GM23248 (cell line): ENCODE results near the gene HOXC10. TPM values are rescaled to one million over a fixed set of nuclear protein-coding genes. Genes with fewer than 3 reads are reported as not detected.

Experiments
- DNase-seq: peaks from one replicate; pipeline ENCODE4 v3.0.0-alpha.2; 2015
- H2AFZ ChIP-seq: fragments of 200-600 bp; sonication (generic); 2 replicates; pipeline ENCODE4 v1.6.1; 2016; ENCODE audit warnings: antibody characterized with exemption
- H3F3A ChIP-seq: fragments of 200-600 bp; sonication (generic); 2 replicates; pipeline ENCODE4 v1.6.1; 2016; ENCODE audit warnings: mild to moderate bottlenecking, antibody characterized with exemption, mixed run types; ENCODE audit not compliant: insufficient read depth
- H3K27ac ChIP-seq: fragments of 200-600 bp; sonication (generic); 2 replicates; pipeline ENCODE4 v1.5.1; 2016; ENCODE audit warnings: mild to moderate bottlenecking
- H3K27me3 ChIP-seq: fragments of 200-600 bp; sonication (generic); replicated peaks from 2 replicates; pipeline ENCODE4 v1.6.1; 2016; ENCODE audit warnings: mild to moderate bottlenecking; ENCODE audit not compliant: insufficient read depth
- H3K36me3 ChIP-seq: fragments of 200-600 bp; sonication (generic); 2 replicates; pipeline ENCODE4 v1.6.1; 2016; ENCODE audit warnings: low read depth, mild to moderate bottlenecking
- H3K4me1 ChIP-seq: fragments of 200-600 bp; sonication (generic); 2 replicates; pipeline ENCODE4 v1.6.1; 2016; ENCODE audit warnings: mild to moderate bottlenecking; ENCODE audit not compliant: insufficient read depth
- H3K4me2 ChIP-seq: fragments of 200-600 bp; sonication (generic); one replicate; pipeline ENCODE4 v1.6.1; 2016; ENCODE audit warnings: mild to moderate bottlenecking; ENCODE audit not compliant: unreplicated experiment
- H3K4me3 ChIP-seq: fragments of 200-600 bp; sonication (generic); 2 replicates; pipeline ENCODE4 v1.5.1; 2016; ENCODE audit warnings: mild to moderate bottlenecking
- H3K79me2 ChIP-seq: fragments of 200-600 bp; sonication (generic); 2 replicates; pipeline ENCODE4 v1.6.1; 2016; ENCODE audit warnings: mild to moderate bottlenecking; ENCODE audit not compliant: insufficient read depth
- H3K9ac ChIP-seq: fragments of 200-600 bp; sonication (generic); 2 replicates; pipeline ENCODE4 v1.6.1; 2016; ENCODE audit warnings: mild to moderate bottlenecking
- H3K9me2 ChIP-seq: fragments of 200-600 bp; sonication (generic); 2 replicates; pipeline ENCODE4 v1.6.1; 2016; ENCODE audit warnings: mixed run types, mild to moderate bottlenecking, moderate library complexity; ENCODE audit not compliant: insufficient read depth
- H3K9me3 ChIP-seq: fragments of 200-600 bp; sonication (generic); one replicate; pipeline ENCODE4 v1.6.1; 2017; ENCODE audit warnings: low read depth
- H4K20me1 ChIP-seq: fragments of 200-600 bp; sonication (generic); 2 replicates; pipeline ENCODE4 v1.6.0; 2016; ENCODE audit not compliant: insufficient read depth
- EZH2 ChIP-seq: fragments of 200-600 bp; sonication (generic); IDR thresholded peaks from 2 replicates; pipeline ENCODE4 v1.6.1; 2018; ENCODE audit warnings: antibody characterized with exemption, mild to moderate bottlenecking; ENCODE audit not compliant: insufficient read depth, poor library complexity, severe bottlenecking
- EZH2phosphoT487 ChIP-seq: fragments of 200-600 bp; sonication (generic); IDR thresholded peaks from 2 replicates; pipeline ENCODE4 v1.6.1; 2018; ENCODE audit warnings: antibody characterized with exemption, moderate library complexity, mild to moderate bottlenecking, low read depth; ENCODE audit not compliant: insufficient read depth
- WGBS, 2 experiments: methylation state at CpG; one replicate each; pipeline ENCODE4 v1.1.6; 2015 to 2017; ENCODE audit warnings: low lambda C conversion rate in 2 of 2, low coverage in 1 of 2; ENCODE audit errors: missing lambda C conversion rate in 2 of 2; 5-methylcytosine and 5-hydroxymethylcytosine counted together
- in situ Hi-C: fragments of 300-500 bp; cut with MboI; formaldehyde crosslinking; loops from 2 replicates; pipeline ENCODE4 v1.15.0; 2020
- polyA plus RNA-seq: library from polyadenylated mRNA; unstranded; fragments of >200 nt; fragmentation: Nextera tagmentation; extraction: Ambion mirVana; gene quantifications from 2 replicates; pipeline ENCODE4 v1.2.1, GENCODE V29; 2016
- total RNA-seq: library from RNA; depleted of rRNA; stranded (reverse); fragments of >200 nt; shearing (Covaris generic); gene quantifications from 2 replicates; pipeline ENCODE4 v1.2.3, GENCODE V29; 2014; rRNA removed

Gene HOXC10
- total RNA-seq (not detected in 2 replicates), polyA plus RNA-seq (not detected in 2 replicates)

DNA sequence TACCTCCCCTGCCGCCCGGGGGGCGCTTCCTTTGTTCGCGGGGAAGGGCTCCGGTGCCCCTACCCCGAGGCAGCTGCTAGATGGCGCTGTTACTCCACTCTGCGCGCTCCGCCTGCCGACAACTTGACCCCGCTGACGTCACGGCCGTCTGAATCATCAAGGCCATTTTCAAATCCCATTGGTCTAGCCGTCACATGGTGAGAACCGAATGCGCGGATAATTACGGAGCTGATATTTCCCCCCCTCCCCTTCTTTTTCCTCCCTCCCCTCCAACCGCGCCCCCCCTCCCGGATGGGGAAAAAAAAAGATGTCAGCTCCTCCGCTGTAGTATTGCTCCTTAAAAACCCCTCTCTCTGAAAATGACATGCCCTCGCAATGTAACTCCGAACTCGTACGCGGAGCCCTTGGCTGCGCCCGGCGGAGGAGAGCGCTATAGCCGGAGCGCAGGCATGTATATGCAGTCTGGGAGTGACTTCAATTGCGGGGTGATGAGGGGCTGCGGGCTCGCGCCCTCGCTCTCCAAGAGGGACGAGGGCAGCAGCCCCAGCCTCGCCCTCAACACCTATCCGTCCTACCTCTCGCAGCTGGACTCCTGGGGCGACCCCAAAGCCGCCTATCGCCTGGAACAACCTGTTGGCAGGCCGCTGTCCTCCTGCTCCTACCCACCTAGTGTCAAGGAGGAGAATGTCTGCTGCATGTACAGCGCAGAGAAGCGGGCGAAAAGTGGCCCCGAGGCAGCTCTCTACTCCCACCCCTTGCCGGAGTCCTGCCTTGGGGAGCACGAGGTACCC is at the start of gene HOXC10:
HOXC10 (plus strand) TSS at position 246 of the 791 bp plus-strand sequence; CDS start at position 360, 114 bp downstream.
- H3K27me3 ChIP-seq: peaks cover 94% of the 10 kb centered on the region
- H3K9ac ChIP-seq: no peak within 1 kb of the TSS
- DNase-seq: peak; percentile 98
- no peaks in the 10 kb centered on the region for H3K79me2 ChIP-seq
- H3K9me3 ChIP-seq: no peaks in the 10 kb centered on the region
- peak within 1 kb of the TSS; percentile 72 for H3K4me3 ChIP-seq
- WGBS, 2 experiments: 4 to 8% methylated on average over 43 to 54 of the region's 55 CpGs
- peak within 1 kb of the TSS; percentile 95 for H3K4me2 ChIP-seq
- H3K36me3 ChIP-seq: no peaks in the 10 kb centered on the region
- H4K20me1 ChIP-seq: no peaks in the 10 kb centered on the region
- H3K4me1 ChIP-seq: peaks cover 19% of the 10 kb centered on the region
- H3K9me2 ChIP-seq: no peaks in the 10 kb centered on the region
- in situ Hi-C loops: no loop called here
- no peak within 1 kb of the TSS for H3K27ac ChIP-seq
- peak within 1 kb of the TSS; percentile 79 for H2AFZ ChIP-seq
- TF ChIP-seq EZH2phosphoT487 (no peak), EZH2 (no peak)
- H3F3A ChIP-seq: no peaks in the 10 kb centered on the region

GRCh38 chr12:53935383-53936341 is 49.3 kb upstream of the HOXC10 start:
- H3K4me3 ChIP-seq: peak overlapping the region; percentile 19
- TF ChIP-seq EZH2phosphoT487: peak; percentile 57; the same call in 1 of the 2 replicates
- TF ChIP-seq EZH2: peak; percentile 99
- WGBS, 2 experiments: 16 to 19% methylated on average over 49 of the region's 49 CpGs
- H3K27me3 ChIP-seq: peaks cover 100% of the 10 kb centered on the region
- in situ Hi-C loops: no loop called here
- no peaks in the 10 kb centered on the region for H3K4me1 ChIP-seq
- DNase-seq: peak; percentile 29
- H3K27ac ChIP-seq: no peak overlapping the region
- no peaks in the 10 kb centered on the region for H4K20me1 ChIP-seq
- no peaks in the 10 kb centered on the region for H3K79me2 ChIP-seq
- no peaks in the 10 kb centered on the region for H3K9me3 ChIP-seq
- no peak overlapping the region for H3K9ac ChIP-seq
- H2AFZ ChIP-seq: peak overlapping the region; percentile 19; the same call in 1 of the 2 replicates
- peak overlapping the region; percentile 25 for H3K4me2 ChIP-seq
- H3K36me3 ChIP-seq: no peaks in the 10 kb centered on the region
- no peaks in the 10 kb centered on the region for H3F3A ChIP-seq
- H3K9me2 ChIP-seq: no peaks in the 10 kb centered on the region

DNA sequence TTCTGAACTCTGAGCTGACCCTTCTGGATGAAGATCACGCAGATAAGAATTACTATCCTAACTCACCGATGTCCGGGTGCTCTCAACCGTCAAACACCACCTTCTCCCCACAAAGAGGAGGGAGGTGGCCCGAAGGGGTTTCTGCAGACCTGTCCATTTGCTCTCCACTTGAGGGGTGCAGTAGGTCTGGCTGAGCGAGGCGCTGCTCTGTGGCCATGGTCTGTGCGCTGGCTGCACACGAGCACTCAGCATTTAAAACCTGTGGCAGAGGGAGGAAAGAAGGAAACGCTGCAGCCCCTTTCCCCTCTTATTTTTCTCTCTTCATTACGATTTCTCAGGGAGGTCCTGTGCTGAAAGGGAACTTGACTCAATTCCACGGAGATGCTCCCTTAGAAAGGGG is 47.8 kb upstream of the HOXC10 start:
- Histone ChIP-seq H3K4me1 (no peaks in the 10 kb centered on the region), H3K27me3 (peaks cover 99% of the 10 kb centered on the region), H3K27ac (no peak overlapping the region), H3K9ac (no peak overlapping the region), H3F3A (no peaks in the 10 kb centered on the region), H3K9me3 (no peaks in the 10 kb centered on the region), H3K79me2 (no peaks in the 10 kb centered on the region), H3K9me2 (no peaks in the 10 kb centered on the region), H3K4me2 (no peak overlapping the region), H4K20me1 (no peaks in the 10 kb centered on the region), H2AFZ (no peak overlapping the region), H3K4me3 (no peak overlapping the region), H3K36me3 (no peaks in the 10 kb centered on the region)
- in situ Hi-C loops: no loop called here
- 11 to 12% methylated on average over 12 of the region's 12 CpGs for WGBS, 2 experiments
- TF ChIP-seq EZH2 (no peak), EZH2phosphoT487 (no peak)
- no peak for DNase-seq

GRCh38 chr12:53937596-53938325 is 47.2 kb upstream of the HOXC10 start:
- WGBS, 2 experiments: 29 to 31% methylated on average over 23 of the region's 23 CpGs
- Histone ChIP-seq H3K4me3 (no peak overlapping the region), H3K27me3 (peaks cover 97% of the 10 kb centered on the region)

More at GRCh38 chr12:53937596-53938325, 47.2 kb upstream of the HOXC10 start:
- Histone ChIP-seq H3K4me2 (no peak overlapping the region), H3K9ac (no peak overlapping the region), H3K9me3 (no peaks in the 10 kb centered on the region), H3F3A (no peaks in the 10 kb centered on the region), H3K4me1 (no peaks in the 10 kb centered on the region), H4K20me1 (no peaks in the 10 kb centered on the region), H3K27ac (no peak overlapping the region), H3K36me3 (no peaks in the 10 kb centered on the region), H2AFZ (no peak overlapping the region), H3K9me2 (no peaks in the 10 kb centered on the region), H3K79me2 (no peaks in the 10 kb centered on the region)
- TF ChIP-seq EZH2phosphoT487: 0 out of 2 replicates have a peak, but pooled peaks have one; percentile 50
- peak; percentile 49 for TF ChIP-seq EZH2
- in situ Hi-C loops: no loop called here
- no peak for DNase-seq
